Measurements from ENCODE around the gene TMEM245.
"Not testable (repeated sequence)": the region's sequence is repeated elsewhere in the genome, so short reads cannot be mapped to it uniquely, and the experiment has no call there.

TMEM245 gene

DNA sequence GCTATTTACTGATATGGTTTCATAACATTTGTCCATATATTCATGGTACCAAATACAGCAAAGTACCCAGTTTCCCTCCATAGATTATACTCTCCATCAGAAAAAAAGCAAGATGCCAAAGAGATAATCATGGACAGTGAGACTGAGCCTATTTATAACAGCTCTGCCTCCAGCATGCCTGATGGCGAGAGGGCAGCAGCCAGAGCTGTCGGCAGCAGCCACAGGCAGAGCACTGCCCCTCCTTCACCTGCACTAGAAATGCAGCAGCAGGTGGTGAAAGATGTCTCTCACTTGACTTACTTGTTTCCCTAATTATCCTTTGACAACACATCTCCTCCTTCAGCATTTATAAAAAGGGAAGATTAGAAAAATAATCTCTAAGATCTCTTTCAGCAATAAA is 138.9 kb downstream of the TMEM245 start:
- no peak for DNase-seq

DNA sequence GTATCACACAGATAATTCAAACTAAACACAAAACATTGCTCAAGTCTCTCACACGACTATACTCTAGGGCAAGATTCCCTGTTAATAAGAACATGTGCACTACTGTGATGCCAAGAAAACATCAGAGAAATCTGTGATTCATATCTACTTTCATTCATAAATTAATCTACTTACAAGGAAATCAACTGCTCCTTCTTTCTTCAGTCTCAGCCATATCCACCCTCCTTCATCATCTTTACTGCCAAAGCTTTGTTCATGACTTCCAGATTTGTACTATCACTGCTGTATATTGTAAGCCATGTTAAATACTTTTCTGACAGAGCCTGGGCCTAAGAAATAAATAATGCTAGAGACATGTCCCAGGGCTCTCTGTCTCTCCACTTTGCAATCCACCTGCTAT is 141.5 kb downstream of the TMEM245 start:
- no peak for DNase-seq

DNA sequence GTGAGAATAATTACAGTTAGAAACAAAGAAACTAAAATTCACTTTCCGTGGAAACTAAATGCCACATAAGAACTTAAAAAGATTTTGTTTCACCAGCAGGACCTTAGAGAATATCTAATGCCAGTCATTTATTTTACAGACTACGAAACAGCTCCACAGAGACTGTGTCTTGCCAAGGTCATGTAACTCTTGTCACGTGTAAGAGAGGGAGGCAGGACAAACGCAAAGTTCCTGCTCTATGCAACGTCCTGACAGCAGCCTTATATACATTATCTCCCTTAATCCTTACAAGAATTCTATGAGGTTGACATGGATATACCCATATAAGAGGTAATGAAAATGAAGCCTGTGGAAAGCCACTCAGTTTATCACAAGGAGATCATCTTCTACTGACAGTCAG is 145.9 kb downstream of the TMEM245 start:
- no peak for DNase-seq

DNA sequence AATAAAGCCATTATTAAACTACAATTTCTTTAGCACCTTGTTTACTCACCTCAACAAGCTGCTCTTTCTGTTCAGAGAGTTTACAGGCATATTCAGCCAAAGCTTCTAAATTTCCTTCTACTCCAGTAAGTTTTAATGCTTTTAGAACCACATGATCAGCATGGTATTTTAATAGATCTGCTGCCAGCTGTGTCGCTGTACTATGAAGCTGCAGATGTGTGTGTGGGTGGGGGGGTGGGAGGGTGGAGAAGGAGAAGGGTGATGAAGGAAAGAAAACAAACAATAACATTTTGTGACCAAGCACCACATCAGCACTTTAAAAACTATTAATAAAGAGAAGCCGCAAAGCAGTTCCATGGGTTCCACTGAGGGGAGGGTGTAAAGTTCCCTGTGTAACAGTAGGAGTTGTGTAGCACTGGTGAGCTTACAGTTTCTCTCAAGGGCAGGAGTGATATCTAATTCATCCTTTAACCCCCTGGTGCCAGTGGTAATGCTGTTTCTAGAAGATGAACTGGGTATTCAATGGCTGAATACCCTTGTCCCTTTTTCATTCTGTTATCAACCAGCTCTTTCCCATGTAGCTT is 147.0 kb downstream of the TMEM245 start:
- no peak for DNase-seq

DNA sequence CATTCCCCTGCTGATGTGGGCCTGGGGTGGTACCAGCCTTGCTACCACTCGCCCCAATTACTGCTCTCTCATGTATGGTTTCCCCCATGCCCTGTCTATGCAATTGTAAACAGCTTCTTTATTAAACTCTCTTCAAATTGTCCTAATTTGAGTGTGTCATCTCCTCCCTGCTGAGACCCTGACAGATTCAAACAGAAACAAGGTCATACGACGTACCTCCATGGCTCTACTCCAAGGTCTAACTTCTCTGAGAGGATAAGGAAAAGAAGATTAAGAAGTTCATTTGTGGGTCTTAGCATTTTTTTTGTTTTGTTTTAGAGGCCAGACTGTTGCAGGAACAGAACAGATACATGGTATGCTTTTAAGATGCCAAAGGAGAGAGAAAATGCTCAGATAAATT is 147.6 kb downstream of the TMEM245 start:
- no peak for DNase-seq

DNA sequence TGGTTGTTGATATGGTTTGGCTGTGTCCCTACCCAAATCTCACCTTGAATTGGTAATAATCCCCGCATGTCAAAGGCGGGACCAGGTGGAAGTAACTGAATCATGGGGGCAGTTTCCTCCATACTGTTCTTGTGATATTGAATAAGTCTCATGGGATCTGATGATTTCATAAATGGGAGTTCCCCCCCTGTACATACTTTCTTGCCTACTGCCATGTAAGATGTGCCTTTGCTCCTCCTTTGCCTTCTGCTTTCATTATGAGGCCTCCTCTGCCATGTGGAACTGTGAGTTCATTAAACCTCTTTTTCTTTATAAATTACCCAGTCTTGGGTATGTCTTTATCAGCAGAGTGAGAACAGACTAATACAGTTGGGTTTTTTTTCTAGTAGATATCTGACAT is 148.4 kb downstream of the TMEM245 start:
- DNase-seq = not testable (repeated sequence)

DNA sequence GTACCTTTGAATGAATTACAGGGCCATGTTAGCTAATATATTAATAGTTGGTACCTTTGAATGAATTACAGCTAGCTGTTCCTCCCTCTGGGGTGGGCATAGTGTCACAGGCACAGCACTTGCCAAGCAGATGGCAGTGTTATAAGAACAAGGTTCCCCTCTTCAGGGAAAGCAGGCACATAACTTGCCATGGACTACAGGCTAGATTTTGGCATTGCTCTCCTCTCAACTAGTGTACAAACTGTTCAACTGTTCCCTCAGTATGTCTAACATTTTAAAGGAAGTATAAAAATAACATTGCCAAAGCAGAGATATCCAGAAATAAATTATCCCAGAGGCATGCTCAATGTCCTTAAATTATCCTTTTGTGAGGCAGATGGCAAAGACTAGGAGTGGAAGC is 151.8 kb downstream of the TMEM245 start:
- no peak for DNase-seq
